Ectodermal cell (in vitro differentiated cells): ENCODE measurements around the gene GAS2L1.

Source experiments
- H3K27ac ChIP-seq: 2 replicates; pipeline ENCODE4 v1.7.0; 2013; ENCODE audit warnings: mild to moderate bottlenecking, low read depth, low read length; ENCODE audit not compliant: insufficient read depth, poor library complexity, severe bottlenecking
- H3K27me3 ChIP-seq: 2 replicates; pipeline ENCODE4 v1.7.0; 2013; ENCODE audit warnings: mild to moderate bottlenecking, low read length; ENCODE audit not compliant: insufficient read depth, control insufficient read depth, poor library complexity, severe bottlenecking
- H3K36me3 ChIP-seq: one replicate; pipeline ENCODE4 v1.7.0; 2013; ENCODE audit warnings: low read length; ENCODE audit not compliant: control insufficient read depth, insufficient read depth
- H3K4me1 ChIP-seq: one replicate; pipeline ENCODE4 v1.7.0; 2013; ENCODE audit warnings: low read length; ENCODE audit not compliant: control insufficient read depth, insufficient read depth
- H3K4me3 ChIP-seq: 2 replicates; pipeline ENCODE4 v1.7.0; 2013; ENCODE audit warnings: low read depth, low read length, control low read depth; ENCODE audit not compliant: insufficient read depth
- H3K9me3 ChIP-seq: 2 replicates; pipeline ENCODE4 v1.7.0; 2013; ENCODE audit warnings: mild to moderate bottlenecking, low read length, moderate library complexity; ENCODE audit not compliant: control insufficient read depth
- WGBS, 2 experiments: methylation state at CpG; one replicate each; pipeline ENCODE4 v1.1.7; 2013; ENCODE audit warnings: missing lambda C conversion rate in 2 of 2; 5-methylcytosine and 5-hydroxymethylcytosine counted together

Gene GAS2L1

DNA sequence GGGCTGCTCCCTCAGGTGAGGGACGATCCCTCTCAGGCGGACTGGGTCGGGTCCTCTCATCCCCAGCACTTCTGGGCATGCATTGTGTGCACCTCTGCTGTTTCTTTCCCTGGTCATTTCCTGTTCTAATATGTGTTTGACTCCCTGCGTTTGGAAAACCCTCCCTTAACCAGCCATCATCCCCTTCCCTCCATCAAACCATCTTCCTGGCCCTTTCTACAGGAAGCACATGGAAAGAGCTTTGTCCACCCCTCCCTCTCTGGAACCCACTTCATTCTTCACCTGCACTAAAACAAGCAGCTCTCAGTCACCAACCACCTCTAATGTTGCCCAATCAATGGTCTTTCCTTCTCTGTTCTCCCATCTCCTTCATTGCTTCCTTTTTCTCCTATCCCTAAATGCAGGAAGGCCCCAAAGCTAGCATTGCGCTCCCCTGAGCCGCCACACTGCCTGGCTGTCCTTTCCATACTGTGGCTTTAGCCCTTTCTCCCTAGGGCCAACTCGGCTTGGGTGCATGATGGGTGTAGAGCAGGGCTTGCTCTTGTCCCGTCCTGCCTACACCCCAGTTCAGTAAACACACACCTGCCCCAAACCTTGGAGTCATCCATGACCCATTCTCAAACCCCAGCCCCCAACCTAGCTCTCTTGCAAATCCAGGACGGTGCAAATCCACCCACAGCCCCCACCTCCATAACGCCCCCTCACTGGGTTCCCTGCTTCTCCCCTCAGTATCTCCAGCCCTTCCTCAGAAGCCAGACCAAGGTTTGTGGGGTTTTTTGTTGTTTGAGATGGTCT, 5.4 kb upstream of the GAS2L1 start:
- Histone ChIP-seq H3K27ac (no peak overlapping the region), H3K4me1 (no peaks in the 10 kb centered on the region), H3K27me3 (no peaks in the 10 kb centered on the region), H3K4me3 (no peak overlapping the region), H3K9me3 (no peaks in the 10 kb centered on the region), H3K36me3 (peaks cover 37% of the 10 kb centered on the region)
- WGBS, 2 experiments = 92% methylated on average over 9 to 10 of the region's 10 CpGs

DNA sequence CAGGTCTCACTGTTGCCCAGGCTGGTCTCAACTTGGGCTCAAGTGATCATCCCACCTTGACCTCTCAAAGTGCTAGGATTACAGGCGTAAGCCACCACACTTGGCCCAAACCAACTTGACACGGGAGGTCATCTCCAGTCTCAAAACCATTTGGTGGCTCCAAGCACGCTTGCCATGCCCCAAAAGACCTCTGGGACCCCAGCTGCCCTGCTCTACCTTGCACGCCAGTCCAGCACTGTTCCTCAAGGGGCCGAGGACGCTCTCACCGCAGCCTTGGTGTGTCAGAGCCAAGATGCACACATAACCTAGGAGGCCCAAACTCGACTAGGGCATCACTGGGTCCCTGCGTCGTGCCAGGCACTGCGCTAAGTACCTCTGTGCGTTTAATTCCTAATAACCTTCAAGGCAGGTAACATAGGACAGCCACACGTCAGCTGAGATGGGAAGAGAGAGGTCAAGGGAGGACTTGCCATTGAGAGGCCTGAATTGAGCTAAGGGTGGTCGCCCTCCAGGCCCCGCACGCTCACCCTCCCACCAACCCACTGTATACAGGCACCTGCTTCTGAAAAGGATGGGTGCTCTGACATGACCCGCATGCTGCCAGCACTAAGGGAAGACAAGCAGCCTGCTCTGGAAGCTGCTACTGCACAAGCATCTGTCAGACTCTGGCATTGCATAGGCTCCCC, 4.6 kb upstream of the GAS2L1 start:
- Histone ChIP-seq H3K27me3 (no peaks in the 10 kb centered on the region), H3K27ac (no peak overlapping the region), H3K4me1 (no peaks in the 10 kb centered on the region), H3K9me3 (no peaks in the 10 kb centered on the region), H3K36me3 (peaks cover 28% of the 10 kb centered on the region), H3K4me3 (no peak overlapping the region)
- WGBS, 2 experiments = 93 to 95% methylated on average over 17 of the region's 17 CpGs

DNA sequence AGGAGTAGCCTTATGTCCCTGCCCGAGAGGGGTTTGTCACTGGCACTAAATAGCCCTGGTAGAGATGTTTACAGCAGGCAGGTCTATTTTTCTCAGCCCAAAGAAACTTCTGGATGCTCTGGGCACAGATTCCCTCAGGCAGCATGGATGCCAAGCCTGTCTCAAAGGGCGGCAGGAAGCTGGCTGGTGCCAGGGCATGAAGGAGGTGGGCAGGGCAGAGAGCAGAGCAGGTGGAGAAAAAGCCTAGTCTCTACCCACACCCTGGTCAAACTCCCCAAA, 4.1 kb upstream of the GAS2L1 start:
- H3K4me3 ChIP-seq = no peak overlapping the region
- peaks cover 23% of the 10 kb centered on the region for H3K36me3 ChIP-seq
- H3K27ac ChIP-seq = no peak overlapping the region
- H3K27me3 ChIP-seq = peaks cover 4% of the 10 kb centered on the region
- H3K4me1 ChIP-seq = peaks cover under 1% of the 10 kb centered on the region
- WGBS, 2 experiments = 88 to 89% methylated on average over 2 of the region's 2 CpGs
- no peaks in the 10 kb centered on the region for H3K9me3 ChIP-seq

DNA sequence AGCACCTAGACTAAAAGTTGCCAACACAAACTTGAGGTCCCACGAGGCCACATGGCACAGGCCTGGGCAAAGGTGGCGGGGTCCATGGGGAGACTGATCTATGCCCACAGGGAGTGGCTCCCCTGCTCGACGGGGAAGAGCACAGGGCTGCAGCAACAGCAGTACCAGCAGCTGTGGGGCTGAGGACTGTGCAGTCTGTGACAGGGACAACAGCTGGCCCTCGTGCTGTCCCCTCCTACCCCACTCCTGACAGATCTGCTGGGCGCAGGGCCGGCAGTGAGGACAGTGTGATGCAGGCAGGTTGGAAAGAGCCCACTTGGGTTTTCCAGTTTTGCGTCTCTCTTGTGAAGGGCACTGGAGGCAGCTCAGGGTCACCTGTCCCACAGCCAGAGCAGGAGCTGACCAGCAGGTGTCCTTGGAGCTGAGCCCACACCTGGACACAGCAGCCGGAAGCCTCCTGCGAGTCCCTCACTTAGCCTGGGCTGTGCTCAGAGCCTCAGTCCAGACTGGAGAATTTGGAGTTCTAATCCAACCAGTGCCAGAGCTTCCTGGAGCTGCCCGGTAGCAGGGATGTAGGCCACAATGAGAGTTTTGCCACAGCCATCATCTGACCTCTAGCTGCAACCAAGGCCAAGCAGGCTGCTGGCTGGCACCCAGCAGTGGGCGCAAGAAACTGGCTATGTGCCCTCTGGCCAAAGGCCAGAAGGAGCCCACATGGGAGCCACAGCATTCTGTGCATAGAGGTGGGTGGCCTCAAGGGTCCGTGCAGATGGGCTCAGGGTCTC, 3.6 kb upstream of the GAS2L1 start:
- Histone ChIP-seq H3K27me3 (peaks cover 9% of the 10 kb centered on the region), H3K4me1 (peaks cover 6% of the 10 kb centered on the region), H3K9me3 (no peaks in the 10 kb centered on the region), H3K27ac (no peak overlapping the region), H3K4me3 (no peak overlapping the region), H3K36me3 (peaks cover 18% of the 10 kb centered on the region)
- WGBS, 2 experiments = 82 to 85% methylated on average over 13 of the region's 13 CpGs

DNA sequence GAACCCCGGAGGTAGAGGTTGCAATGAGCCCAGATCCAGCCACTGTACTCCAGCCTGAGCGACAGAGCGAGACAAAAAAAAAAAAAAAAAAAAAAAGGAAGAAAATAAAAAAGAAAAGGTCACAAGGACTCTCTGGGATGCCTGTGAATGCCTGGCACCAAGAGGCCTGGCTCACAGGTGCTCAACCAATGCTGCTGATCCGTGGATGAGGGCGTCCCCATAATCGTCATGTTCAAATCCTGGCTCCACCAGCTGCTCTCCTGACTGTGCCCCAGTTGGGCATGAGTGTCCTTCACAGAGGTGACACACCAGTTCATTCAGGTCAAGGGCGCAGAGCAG, 645 bp upstream of the GAS2L1 start:
- H3K27ac ChIP-seq = no peak overlapping the region
- H3K27me3 ChIP-seq = peaks cover 16% of the 10 kb centered on the region
- WGBS, 2 experiments = 55 to 59% methylated on average over 7 of the region's 7 CpGs
- H3K36me3 ChIP-seq = no peaks in the 10 kb centered on the region
- no peaks in the 10 kb centered on the region for H3K9me3 ChIP-seq
- no peak overlapping the region for H3K4me3 ChIP-seq
- H3K4me1 ChIP-seq = peaks cover 20% of the 10 kb centered on the region

DNA sequence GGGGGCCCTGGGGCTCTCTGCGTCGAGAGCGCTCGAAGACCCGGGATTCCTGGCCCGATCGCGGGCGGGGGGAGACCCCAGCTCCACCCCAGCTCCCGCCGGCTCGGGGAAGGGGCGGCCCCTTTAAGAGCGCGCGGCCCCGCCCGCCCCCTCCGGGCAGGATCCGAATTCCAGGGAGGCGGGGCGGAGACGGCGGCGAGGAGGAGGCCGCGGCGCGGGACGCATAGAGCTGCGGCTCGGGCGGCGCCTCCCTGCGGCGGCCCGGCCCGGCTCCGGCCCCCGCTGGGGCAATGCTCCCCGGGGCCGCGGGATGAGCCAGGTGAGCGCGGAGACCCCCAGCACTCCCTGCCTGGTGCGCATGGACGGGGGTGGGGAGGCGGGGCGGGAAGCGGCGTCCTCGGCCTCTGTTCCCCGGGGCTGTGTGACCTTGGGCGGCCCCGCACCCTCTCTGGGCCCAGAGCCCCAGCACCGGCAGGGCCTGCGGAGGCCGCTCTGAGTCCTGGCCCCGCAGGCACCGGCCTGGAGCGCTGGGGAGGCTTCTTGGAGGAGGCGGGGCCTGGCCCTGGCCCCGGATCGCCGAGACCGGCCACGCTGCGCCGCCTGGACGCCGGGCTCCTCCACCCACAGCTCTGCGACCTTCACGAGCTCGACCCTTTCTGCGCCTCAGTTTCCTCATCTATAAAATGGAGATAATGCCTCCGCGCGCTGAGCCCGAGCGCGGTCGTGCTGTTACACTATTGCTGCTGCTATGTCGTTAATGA, 565 bp downstream of the GAS2L1 start:
- H3K27ac ChIP-seq = peak overlapping the region; percentile 76
- peak overlapping the region; percentile 57 for H3K4me3 ChIP-seq
- H3K4me1 ChIP-seq = peaks cover 29% of the 10 kb centered on the region
- H3K27me3 ChIP-seq = peaks cover 16% of the 10 kb centered on the region
- 4% methylated on average over 83 of the region's 83 CpGs for WGBS, 2 experiments
- no peaks in the 10 kb centered on the region for H3K9me3 ChIP-seq
- no peaks in the 10 kb centered on the region for H3K36me3 ChIP-seq

GRCh38 chr22:29307596-29308147, 1.2 kb downstream of the GAS2L1 start:
- no peaks in the 10 kb centered on the region for H3K36me3 ChIP-seq
- H3K4me1 ChIP-seq = peaks cover 29% of the 10 kb centered on the region
- no peak overlapping the region for H3K27ac ChIP-seq

GRCh38 chr22:29308148-29308790, 1.8 kb downstream of the GAS2L1 start:
- peaks cover 23% of the 10 kb centered on the region for H3K27me3 ChIP-seq
- peaks cover 29% of the 10 kb centered on the region for H3K4me1 ChIP-seq
- no peaks in the 10 kb centered on the region for H3K36me3 ChIP-seq
- no peaks in the 10 kb centered on the region for H3K9me3 ChIP-seq
- H3K4me3 ChIP-seq = no peak overlapping the region
- WGBS, 2 experiments = 94 to 95% methylated on average over 50 of the region's 50 CpGs
- H3K27ac ChIP-seq = no peak overlapping the region

More at GRCh38 chr22:29307596-29308147, 1.2 kb downstream of the GAS2L1 start:
- peaks cover 17% of the 10 kb centered on the region for H3K27me3 ChIP-seq
- 78% methylated on average over 20 of the region's 20 CpGs for WGBS, 2 experiments
- peak overlapping the region; percentile 57 for H3K4me3 ChIP-seq
- no peaks in the 10 kb centered on the region for H3K9me3 ChIP-seq

- H3K27ac ChIP-seq = no peak overlapping the region
- H3K4me3 ChIP-seq = no peak overlapping the region
- H3K36me3 ChIP-seq = no peaks in the 10 kb centered on the region
- no peaks in the 10 kb centered on the region for H3K9me3 ChIP-seq
- H3K4me1 ChIP-seq = peaks cover 35% of the 10 kb centered on the region
- WGBS, 2 experiments = 85 to 87% methylated on average over 13 of the region's 13 CpGs
- peaks cover 28% of the 10 kb centered on the region for H3K27me3 ChIP-seq
Measured at GRCh38 chr22:29308791-29309262, 2.4 kb downstream of the GAS2L1 start.
